K562 (cell line): Measurements from ENCODE around the gene NAPA. TPM values are rescaled to one million over a fixed set of nuclear protein-coding genes. Genes with fewer than 3 reads are reported as not detected.

ENCODE experiments used
- BRD4 ChIP-seq: fragments of 200-600 bp; sonication (generic); IDR thresholded peaks from 2 replicates; pipeline ENCODE4 v1.6.1; 2017; ENCODE audit warnings: inconsistent platforms
- ETV1 ChIP-seq: fragments of 450-650 bp; conservative IDR thresholded peaks from 2 replicates; pipeline ENCODE4 v1.6.1; 2016; ENCODE audit warnings: missing genetic modification characterization, control low read depth, low read depth, missing compliant biosample characterization
- ZBED1 ChIP-seq: IDR thresholded peaks from 2 replicates; pipeline ENCODE4 v1.6.1; 2014
- ZNF140 ChIP-seq: fragments of 250-450 bp; sonication (Bioruptor Pico); IDR thresholded peaks from 2 replicates; pipeline ENCODE4 v1.8.0; 2021; ENCODE audit warnings: moderate library complexity, mild to moderate bottlenecking, inconsistent platforms
- polyA plus RNA-seq, 8 experiments: library from polyadenylated mRNA; depleted of rRNA in 4 of 8; stranded (reverse) in 5 of 8; unstranded in 3 of 8; fragments of >200 nt; fragmentation: Nextera tagmentation in 2 of 8; fragmentation: Illumina TruSeq in 1 of 8; extraction: Ambion mirVana in 2 of 8; extraction: Trizol in 1 of 8; gene quantifications; 2 replicates each; pipeline versions ENCODE4 v1.2.1 to v1.2.3, GENCODE V29; 2011 to 2014; ENCODE audit warnings: inconsistent platforms in 1 of 8, missing spikeins in 1 of 8
- total RNA-seq, 7 experiments: library from RNA; depleted of rRNA in 6 of 7; stranded (reverse); fragments of >200 nt in 6 of 7; fragmentation: Illumina TruSeq in 2 of 7; extraction: Trizol in 2 of 7; gene quantifications; 2 replicates each; pipeline versions ENCODE4 v1.2.1 to v1.2.3, GENCODE V29; 2011 to 2021; ENCODE audit warnings: low replicate concordance in 1 of 7
- TF ChIP-seq, protein P1 (sequence below), 2 experiments: fragments of 450-650 bp; formaldehyde crosslinking in 1 of 2; IDR thresholded peaks; 2 replicates each; pipeline versions ENCODE4 v1.4.0 to v1.6.1; 2014 to 2020; ENCODE audit warnings: mild to moderate bottlenecking in 2 of 2, borderline replicate concordance in 1 of 2, low read depth in 1 of 2

The NAPA gene
- total and polyA plus RNA-seq, 9 of the 15 experiments (the other 6 are each of a cell fraction or from before 2014, with no cell fraction given): 5.4 to 98.6 (median 77.5) TPM

DNA sequence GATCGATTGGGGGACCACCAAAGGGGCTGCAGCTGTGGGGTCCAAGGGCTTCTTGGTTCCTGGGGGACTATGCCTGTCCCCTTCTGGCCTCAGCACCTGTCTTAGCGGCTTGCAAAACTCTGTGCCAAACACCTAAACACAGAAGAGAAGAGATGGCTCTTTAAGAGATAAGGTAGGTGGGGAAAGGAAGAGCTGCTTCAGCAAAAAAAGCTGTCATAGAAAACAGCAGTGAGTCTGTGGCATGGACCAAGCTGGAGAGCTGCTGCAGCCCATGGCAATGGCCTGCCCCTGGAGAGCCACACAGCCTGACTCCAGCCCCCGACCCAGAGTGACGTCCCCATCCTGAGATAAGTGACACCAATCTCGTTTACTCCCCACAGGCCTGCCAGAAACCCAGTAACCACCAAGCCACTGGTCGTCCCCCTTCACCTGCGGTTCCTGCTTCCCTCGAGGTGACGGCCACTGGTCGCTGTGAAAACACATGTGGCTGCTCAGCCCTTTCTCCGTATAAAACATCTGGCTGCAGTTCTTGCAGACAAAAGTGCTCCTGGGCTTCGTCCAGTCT is 25.0 kb upstream of the NAPA start (continued):
- TF ChIP-seq, protein P1, sequence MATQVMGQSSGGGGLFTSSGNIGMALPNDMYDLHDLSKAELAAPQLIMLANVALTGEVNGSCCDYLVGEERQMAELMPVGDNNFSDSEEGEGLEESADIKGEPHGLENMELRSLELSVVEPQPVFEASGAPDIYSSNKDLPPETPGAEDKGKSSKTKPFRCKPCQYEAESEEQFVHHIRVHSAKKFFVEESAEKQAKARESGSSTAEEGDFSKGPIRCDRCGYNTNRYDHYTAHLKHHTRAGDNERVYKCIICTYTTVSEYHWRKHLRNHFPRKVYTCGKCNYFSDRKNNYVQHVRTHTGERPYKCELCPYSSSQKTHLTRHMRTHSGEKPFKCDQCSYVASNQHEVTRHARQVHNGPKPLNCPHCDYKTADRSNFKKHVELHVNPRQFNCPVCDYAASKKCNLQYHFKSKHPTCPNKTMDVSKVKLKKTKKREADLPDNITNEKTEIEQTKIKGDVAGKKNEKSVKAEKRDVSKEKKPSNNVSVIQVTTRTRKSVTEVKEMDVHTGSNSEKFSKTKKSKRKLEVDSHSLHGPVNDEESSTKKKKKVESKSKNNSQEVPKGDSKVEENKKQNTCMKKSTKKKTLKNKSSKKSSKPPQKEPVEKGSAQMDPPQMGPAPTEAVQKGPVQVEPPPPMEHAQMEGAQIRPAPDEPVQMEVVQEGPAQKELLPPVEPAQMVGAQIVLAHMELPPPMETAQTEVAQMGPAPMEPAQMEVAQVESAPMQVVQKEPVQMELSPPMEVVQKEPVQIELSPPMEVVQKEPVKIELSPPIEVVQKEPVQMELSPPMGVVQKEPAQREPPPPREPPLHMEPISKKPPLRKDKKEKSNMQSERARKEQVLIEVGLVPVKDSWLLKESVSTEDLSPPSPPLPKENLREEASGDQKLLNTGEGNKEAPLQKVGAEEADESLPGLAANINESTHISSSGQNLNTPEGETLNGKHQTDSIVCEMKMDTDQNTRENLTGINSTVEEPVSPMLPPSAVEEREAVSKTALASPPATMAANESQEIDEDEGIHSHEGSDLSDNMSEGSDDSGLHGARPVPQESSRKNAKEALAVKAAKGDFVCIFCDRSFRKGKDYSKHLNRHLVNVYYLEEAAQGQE (IDR thresholded peaks at IDR 0.05; ENCODE audit: borderline replicate concordance): peak; percentile 14; the same call in 1 of the 2 replicates
- TF ChIP-seq, protein P1 (CRISPR knock-in tag; IDR thresholded peaks at IDR 0.05; ENCODE audit: low read depth): no peak
- TF ChIP-seq ZNF140 (no peak), BRD4 (no peak), ZBED1 (no peak), ETV1 (tag) (no peak)
